GM18526 (cell line): ENCODE data around the gene TRAPPC1.

Experiments used
- POLR2A ChIP-seq: IDR thresholded peaks from 3 replicates; pipeline ENCODE4 v1.6.1; 2011; ENCODE audit not compliant: insufficient read length; ENCODE audit errors: extremely low read depth

Gene TRAPPC1

DNA sequence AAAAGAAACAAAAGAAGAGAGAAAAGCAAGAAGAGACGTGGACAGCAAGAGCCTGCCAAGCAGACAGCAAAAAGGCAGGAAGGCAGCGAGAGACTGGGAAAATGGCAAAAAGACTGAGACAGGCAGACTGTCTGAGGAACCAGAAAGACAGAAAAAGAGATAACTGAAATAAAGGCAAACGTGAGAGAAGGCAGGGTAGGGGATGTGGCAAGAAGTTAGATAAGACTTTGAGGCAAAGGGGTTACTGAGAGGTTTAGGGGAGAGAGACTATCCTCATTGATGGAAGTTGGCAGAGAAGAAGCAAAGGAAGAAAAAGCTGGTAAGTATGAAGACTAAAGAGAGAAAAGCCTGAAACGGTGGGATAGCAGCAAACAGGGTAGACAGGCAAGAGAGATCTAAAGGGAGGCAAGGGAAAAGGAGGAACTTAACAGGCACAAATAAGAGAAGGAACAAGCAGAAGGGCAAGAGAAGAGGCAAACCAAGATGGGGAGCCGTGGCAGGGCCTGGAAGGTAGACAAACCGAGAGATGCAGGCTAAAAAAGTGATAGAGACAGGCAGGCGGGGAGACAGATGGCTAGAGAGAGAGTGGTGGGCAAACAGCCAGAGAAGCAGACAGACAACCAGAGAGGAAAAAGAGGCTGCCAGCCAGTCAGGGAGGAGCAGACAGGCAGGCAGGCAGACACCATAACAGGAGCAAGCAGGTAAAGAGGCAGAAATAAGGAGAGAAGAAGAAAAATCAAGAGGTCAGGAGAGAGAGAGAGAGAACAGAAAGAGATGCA is 50.3 kb downstream of the TRAPPC1 start:
- TF ChIP-seq POLR2A = no peak
